Raji (cell line): ENCODE measurements around the gene CXCR6.

ENCODE experiments used
- POLR2A ChIP-seq: IDR thresholded peaks from 2 replicates; pipeline ENCODE4 v1.6.1; 2011; ENCODE audit warnings: low read depth, low read length, control low read depth; ENCODE audit not compliant: insufficient read depth

The CXCR6 gene

GRCh38 chr3:45968706-45969105, 25.4 kb downstream of the CXCR6 start:
- TF ChIP-seq POLR2A, result no peak

- no peak for TF ChIP-seq POLR2A
Measured at GRCh38 chr3:45969116-45969515, 25.9 kb downstream of the CXCR6 start.

GRCh38 chr3:45969953-45970352, 26.7 kb downstream of the CXCR6 start:
- TF ChIP-seq POLR2A, result no peak

GRCh38 chr3:45972534-45973402, 29.5 kb downstream of the CXCR6 start:
- no peak for TF ChIP-seq POLR2A

- TF ChIP-seq POLR2A, result no peak
Measured at GRCh38 chr3:45974686-45975085, 31.4 kb downstream of the CXCR6 start.

GRCh38 chr3:45975686-45976085, 32.4 kb downstream of the CXCR6 start:
- no peak for TF ChIP-seq POLR2A

- no peak for TF ChIP-seq POLR2A
Measured at GRCh38 chr3:45976191-45977091, 33.2 kb downstream of the CXCR6 start.

- no peak for TF ChIP-seq POLR2A
Measured at GRCh38 chr3:45978006-45978761, 34.9 kb downstream of the CXCR6 start.

GRCh38 chr3:45979378-45979777, 36.1 kb downstream of the CXCR6 start:
- TF ChIP-seq POLR2A, result no peak

GRCh38 chr3:45980229-45980813, 37.1 kb downstream of the CXCR6 start:
- no peak for TF ChIP-seq POLR2A

GRCh38 chr3:45980819-45981218, 37.6 kb downstream of the CXCR6 start:
- TF ChIP-seq POLR2A, result no peak

GRCh38 chr3:45981346-45982074, 38.2 kb downstream of the CXCR6 start:
- TF ChIP-seq POLR2A, result no peak

GRCh38 chr3:45983770-45984169, 40.5 kb downstream of the CXCR6 start:
- TF ChIP-seq POLR2A, result no peak
